Ishikawa (cell line): ENCODE data around the gene VARS1.
A peak's percentile ranks its signal among the peaks of the same experiment; 100 is the strongest.

Source experiments
- CEBPB ChIP-seq: IDR thresholded peaks from 2 replicates; pipeline ENCODE4 v1.6.1; 2012
- CREB1 ChIP-seq: IDR thresholded peaks from 2 replicates; pipeline ENCODE4 v1.6.1; 2012; ENCODE audit warnings: low read depth
- EGR1 ChIP-seq: IDR thresholded peaks from 2 replicates; pipeline ENCODE4 v1.6.1; 2012
- EP300 ChIP-seq: IDR thresholded peaks from 2 replicates; pipeline ENCODE4 v1.6.1; 2012; ENCODE audit warnings: borderline replicate concordance
- FOXM1 ChIP-seq: IDR thresholded peaks from 2 replicates; pipeline ENCODE4 v1.6.1; 2012; ENCODE audit warnings: low read depth, borderline replicate concordance
- NFIC ChIP-seq: IDR thresholded peaks from 2 replicates; pipeline ENCODE4 v1.6.1; 2012
- RAD21 ChIP-seq: IDR thresholded peaks from 2 replicates; pipeline ENCODE4 v1.6.1; 2012; ENCODE audit warnings: low read depth
- TAF1 ChIP-seq: IDR thresholded peaks from 2 replicates; pipeline ENCODE4 v1.6.1; 2012; ENCODE audit warnings: low read depth, mild to moderate bottlenecking
- TCF12 ChIP-seq: IDR thresholded peaks from 2 replicates; pipeline ENCODE4 v1.6.1; 2012; ENCODE audit warnings: low read depth
- TEAD4 ChIP-seq: IDR thresholded peaks from 2 replicates; pipeline ENCODE4 v1.6.1; 2012
- YY1 ChIP-seq: IDR thresholded peaks from 2 replicates; pipeline ENCODE4 v1.6.1; 2012; ENCODE audit warnings: low read depth
- ZBTB7A ChIP-seq: IDR thresholded peaks from 2 replicates; pipeline ENCODE4 v1.6.1; 2012; ENCODE audit warnings: low read depth
- TF ChIP-seq, protein P1 (sequence below): IDR thresholded peaks from 2 replicates; pipeline ENCODE4 v1.6.1; 2012
- TF ChIP-seq, protein P2 (sequence below): IDR thresholded peaks from 2 replicates; pipeline ENCODE4 v1.6.1; 2012
- TF ChIP-seq, protein P3 (sequence below): IDR thresholded peaks from 2 replicates; pipeline ENCODE4 v1.6.1; 2012; ENCODE audit warnings: low read depth, mild to moderate bottlenecking

The VARS1 gene

GRCh38 chr6:31822036-31822821, 26.7 kb upstream of the VARS1 start:
- peak; percentile 85 for TF ChIP-seq TAF1
- no peak for TF ChIP-seq NFIC
- TF ChIP-seq, protein P1, sequence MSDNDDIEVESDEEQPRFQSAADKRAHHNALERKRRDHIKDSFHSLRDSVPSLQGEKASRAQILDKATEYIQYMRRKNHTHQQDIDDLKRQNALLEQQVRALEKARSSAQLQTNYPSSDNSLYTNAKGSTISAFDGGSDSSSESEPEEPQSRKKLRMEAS, result peak; percentile 69
- no peak for TF ChIP-seq TCF12
- TF ChIP-seq, protein P2, sequence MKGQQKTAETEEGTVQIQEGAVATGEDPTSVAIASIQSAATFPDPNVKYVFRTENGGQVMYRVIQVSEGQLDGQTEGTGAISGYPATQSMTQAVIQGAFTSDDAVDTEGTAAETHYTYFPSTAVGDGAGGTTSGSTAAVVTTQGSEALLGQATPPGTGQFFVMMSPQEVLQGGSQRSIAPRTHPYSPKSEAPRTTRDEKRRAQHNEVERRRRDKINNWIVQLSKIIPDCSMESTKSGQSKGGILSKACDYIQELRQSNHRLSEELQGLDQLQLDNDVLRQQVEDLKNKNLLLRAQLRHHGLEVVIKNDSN, result no peak
- TF ChIP-seq TEAD4, result no peak

GRCh38 chr6:31821301-31822035, 25.9 kb upstream of the VARS1 start:
- no peak for TF ChIP-seq YY1
- TF ChIP-seq, protein P2, result 0 out of 2 replicates have a peak, but pooled peaks have one; percentile 10
- peak; percentile 94 for TF ChIP-seq EGR1
- TF ChIP-seq NFIC, result peak; percentile 81
- no peak for TF ChIP-seq TCF12
- TF ChIP-seq FOXM1, result no peak
- TF ChIP-seq ZBTB7A, result no peak
- TF ChIP-seq TAF1, result no peak; the same call in 1 of the 2 replicates
- 0 out of 2 replicates have a peak, but pooled peaks have one; percentile 29 for TF ChIP-seq CEBPB
- TF ChIP-seq, protein P1, result 0 out of 2 replicates have a peak, but pooled peaks have one; percentile 1
- TF ChIP-seq EP300, result no peak
- no peak; the same call in 1 of the 2 replicates for TF ChIP-seq TEAD4
- TF ChIP-seq, protein P3, sequence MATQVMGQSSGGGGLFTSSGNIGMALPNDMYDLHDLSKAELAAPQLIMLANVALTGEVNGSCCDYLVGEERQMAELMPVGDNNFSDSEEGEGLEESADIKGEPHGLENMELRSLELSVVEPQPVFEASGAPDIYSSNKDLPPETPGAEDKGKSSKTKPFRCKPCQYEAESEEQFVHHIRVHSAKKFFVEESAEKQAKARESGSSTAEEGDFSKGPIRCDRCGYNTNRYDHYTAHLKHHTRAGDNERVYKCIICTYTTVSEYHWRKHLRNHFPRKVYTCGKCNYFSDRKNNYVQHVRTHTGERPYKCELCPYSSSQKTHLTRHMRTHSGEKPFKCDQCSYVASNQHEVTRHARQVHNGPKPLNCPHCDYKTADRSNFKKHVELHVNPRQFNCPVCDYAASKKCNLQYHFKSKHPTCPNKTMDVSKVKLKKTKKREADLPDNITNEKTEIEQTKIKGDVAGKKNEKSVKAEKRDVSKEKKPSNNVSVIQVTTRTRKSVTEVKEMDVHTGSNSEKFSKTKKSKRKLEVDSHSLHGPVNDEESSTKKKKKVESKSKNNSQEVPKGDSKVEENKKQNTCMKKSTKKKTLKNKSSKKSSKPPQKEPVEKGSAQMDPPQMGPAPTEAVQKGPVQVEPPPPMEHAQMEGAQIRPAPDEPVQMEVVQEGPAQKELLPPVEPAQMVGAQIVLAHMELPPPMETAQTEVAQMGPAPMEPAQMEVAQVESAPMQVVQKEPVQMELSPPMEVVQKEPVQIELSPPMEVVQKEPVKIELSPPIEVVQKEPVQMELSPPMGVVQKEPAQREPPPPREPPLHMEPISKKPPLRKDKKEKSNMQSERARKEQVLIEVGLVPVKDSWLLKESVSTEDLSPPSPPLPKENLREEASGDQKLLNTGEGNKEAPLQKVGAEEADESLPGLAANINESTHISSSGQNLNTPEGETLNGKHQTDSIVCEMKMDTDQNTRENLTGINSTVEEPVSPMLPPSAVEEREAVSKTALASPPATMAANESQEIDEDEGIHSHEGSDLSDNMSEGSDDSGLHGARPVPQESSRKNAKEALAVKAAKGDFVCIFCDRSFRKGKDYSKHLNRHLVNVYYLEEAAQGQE, result no peak
- TF ChIP-seq RAD21, result no peak; the same call in 1 of the 2 replicates
- no peak for TF ChIP-seq CREB1

DNA sequence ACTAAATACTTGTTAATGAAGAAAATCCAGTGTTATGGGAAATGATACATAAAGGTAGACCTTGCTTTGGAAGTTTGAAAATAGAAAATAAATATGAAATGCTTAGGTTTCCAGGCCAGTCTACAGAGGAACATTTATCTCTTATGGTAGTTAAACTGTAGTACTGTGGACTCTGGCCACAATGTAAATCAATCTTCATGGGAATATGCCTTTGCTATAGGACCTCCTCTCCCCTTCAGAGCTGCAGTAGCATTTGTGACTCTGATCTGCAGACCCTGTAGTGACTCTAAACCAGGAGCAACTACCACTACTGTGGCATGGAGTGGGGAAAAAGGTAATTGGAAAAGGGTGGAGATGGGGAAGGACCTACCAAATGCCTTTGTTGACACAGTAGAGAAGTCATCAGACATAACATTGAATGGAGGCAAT, 24.3 kb upstream of the VARS1 start:
- TF ChIP-seq CREB1 (no peak), ZBTB7A (no peak), EP300 (no peak), TCF12 (no peak), TEAD4 (no peak), CEBPB (no peak), TAF1 (no peak)
- TF ChIP-seq, protein P3, result no peak
- TF ChIP-seq, protein P1, result no peak

DNA sequence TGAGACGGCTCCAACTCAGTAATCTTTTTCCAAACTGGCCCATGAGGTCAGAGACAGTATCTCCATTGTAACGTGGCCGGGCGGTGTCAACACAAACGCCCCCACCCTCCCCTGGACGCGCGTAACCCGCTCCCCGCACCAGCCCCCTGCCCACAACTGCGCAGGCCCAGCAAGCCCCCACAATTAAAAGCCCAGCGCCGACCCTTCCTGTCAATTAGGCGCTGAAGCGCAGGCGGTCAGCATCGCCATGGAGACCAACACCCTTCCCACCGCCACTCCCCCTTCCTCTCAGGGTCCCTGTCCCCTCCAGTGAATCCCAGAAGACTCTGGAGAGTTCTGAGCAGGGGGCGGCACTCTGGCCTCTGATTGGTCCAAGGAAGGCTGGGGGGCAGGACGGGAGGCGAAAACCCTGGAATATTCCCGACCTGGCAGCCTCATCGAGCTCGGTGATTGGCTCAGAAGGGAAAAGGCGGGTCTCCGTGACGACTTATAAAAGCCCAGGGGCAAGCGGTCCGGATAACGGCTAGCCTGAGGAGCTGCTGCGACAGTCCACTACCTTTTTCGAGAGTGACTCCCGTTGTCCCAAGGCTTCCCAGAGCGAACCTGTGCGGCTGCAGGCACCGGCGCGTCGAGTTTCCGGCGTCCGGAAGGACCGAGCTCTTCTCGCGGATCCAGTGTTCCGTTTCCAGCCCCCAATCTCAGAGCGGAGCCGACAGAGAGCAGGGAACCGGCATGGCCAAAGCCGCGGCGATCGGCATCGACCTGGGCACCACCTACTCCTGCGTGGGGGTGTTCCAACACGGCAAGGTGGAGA, 19.7 kb upstream of the VARS1 start, which contains the start of the genes HSPA1A and HSPA1L:
HSPA1A (plus strand) TSS at position 519 of the 814 bp plus-strand sequence; CDS start at position 733, 214 bp downstream.
HSPA1L (minus strand) TSS at position 259 of the 814 bp plus-strand sequence. CDS start 3,311 bp downstream, outside the sequence.
- TF ChIP-seq YY1, result no peak
- TF ChIP-seq TAF1, result no peak
- TF ChIP-seq NFIC, result no peak
- TF ChIP-seq, protein P3, result no peak
- TF ChIP-seq CEBPB, result no peak
- TF ChIP-seq CREB1, result no peak
- TF ChIP-seq, protein P1, result no peak
- TF ChIP-seq TEAD4, result no peak
- TF ChIP-seq ZBTB7A, result no peak
- TF ChIP-seq, protein P2, result no peak
- no peak for TF ChIP-seq EGR1
- no peak for TF ChIP-seq EP300
